ENCODE results near the gene UST. TPM values are rescaled to one million over a fixed set of nuclear protein-coding genes. Genes with fewer than 3 reads are reported as not detected.

UST gene
- total RNA-seq, 2 experiments from 2014 or later: 1.9 to 3.7 TPM

- H3K9me3 ChIP-seq (ENCODE audit: control insufficient read depth in 1 of 2, insufficient read depth in 1 of 2, low read length in 2 of 2): no peaks in the 10 kb centered on the region
- H3K4me3 ChIP-seq (ENCODE audit: low read length): no peak overlapping the region
- no peak for ATAC-seq (ENCODE audit: poor library complexity)
- TF ChIP-seq, protein P1, sequence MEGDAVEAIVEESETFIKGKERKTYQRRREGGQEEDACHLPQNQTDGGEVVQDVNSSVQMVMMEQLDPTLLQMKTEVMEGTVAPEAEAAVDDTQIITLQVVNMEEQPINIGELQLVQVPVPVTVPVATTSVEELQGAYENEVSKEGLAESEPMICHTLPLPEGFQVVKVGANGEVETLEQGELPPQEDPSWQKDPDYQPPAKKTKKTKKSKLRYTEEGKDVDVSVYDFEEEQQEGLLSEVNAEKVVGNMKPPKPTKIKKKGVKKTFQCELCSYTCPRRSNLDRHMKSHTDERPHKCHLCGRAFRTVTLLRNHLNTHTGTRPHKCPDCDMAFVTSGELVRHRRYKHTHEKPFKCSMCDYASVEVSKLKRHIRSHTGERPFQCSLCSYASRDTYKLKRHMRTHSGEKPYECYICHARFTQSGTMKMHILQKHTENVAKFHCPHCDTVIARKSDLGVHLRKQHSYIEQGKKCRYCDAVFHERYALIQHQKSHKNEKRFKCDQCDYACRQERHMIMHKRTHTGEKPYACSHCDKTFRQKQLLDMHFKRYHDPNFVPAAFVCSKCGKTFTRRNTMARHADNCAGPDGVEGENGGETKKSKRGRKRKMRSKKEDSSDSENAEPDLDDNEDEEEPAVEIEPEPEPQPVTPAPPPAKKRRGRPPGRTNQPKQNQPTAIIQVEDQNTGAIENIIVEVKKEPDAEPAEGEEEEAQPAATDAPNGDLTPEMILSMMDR (IDR thresholded peaks at IDR 0.05): no peak
- no peak for DNase-seq
- intact Hi-C loops (cut with DNase I, micrococcal nuclease): no loop called here
- H3K4me3 Mint-ChIP-seq: no peak overlapping the region
- no peaks in the 10 kb centered on the region for H3K36me3 ChIP-seq (ENCODE audit: insufficient read depth, low read length)
- no peaks in the 10 kb centered on the region for H3K4me1 ChIP-seq (ENCODE audit: insufficient read depth, low read length)
- no peak overlapping the region for H3K27ac ChIP-seq (ENCODE audit: low read depth in 1 of 2, low read length in 2 of 2)
- POLR2A ChIA-PET: no interaction called here
- no peaks in the 10 kb centered on the region for H3K36me3 Mint-ChIP-seq (ENCODE audit: low read depth)
- no peaks in the 10 kb centered on the region for H3K27me3 Mint-ChIP-seq
- H3K4me1 Mint-ChIP-seq (ENCODE audit: low read depth): peaks cover 4% of the 10 kb centered on the region
- no peaks in the 10 kb centered on the region for H3K9me3 Mint-ChIP-seq
- CTCF ChIA-PET: no interaction called here
- H3K27ac Mint-ChIP-seq: no peak overlapping the region
- no peaks in the 10 kb centered on the region for H3K27me3 ChIP-seq (ENCODE audit: control insufficient read depth in 1 of 2, insufficient read depth in 2 of 2, low read length in 2 of 2)
Measured at GRCh38 chr6:148737806-148738205, 9.0 kb upstream of the UST start.

- no peaks in the 10 kb centered on the region for H3K36me3 Mint-ChIP-seq (ENCODE audit: low read depth)
- no peak overlapping the region for H3K27ac Mint-ChIP-seq
- no peak overlapping the region for H3K4me3 Mint-ChIP-seq
- TF ChIP-seq, protein P1 (IDR thresholded peaks at IDR 0.05): no peak
- Histone ChIP-seq H3K27ac (ENCODE audit: low read depth in 1 of 2, low read length in 2 of 2) (no peak overlapping the region), H3K4me3 (ENCODE audit: low read length) (no peak overlapping the region), H3K4me1 (ENCODE audit: insufficient read depth, low read length) (no peaks in the 10 kb centered on the region), H3K27me3 (ENCODE audit: control insufficient read depth in 1 of 2, insufficient read depth in 2 of 2, low read length in 2 of 2) (no peaks in the 10 kb centered on the region), H3K9me3 (ENCODE audit: control insufficient read depth in 1 of 2, insufficient read depth in 1 of 2, low read length in 2 of 2) (no peaks in the 10 kb centered on the region), H3K36me3 (ENCODE audit: insufficient read depth, low read length) (no peaks in the 10 kb centered on the region)
- intact Hi-C loops (cut with DNase I, micrococcal nuclease): no loop called here
- DNase-seq (no peak), ATAC-seq (ENCODE audit: poor library complexity) (no peak)
- H3K9me3 Mint-ChIP-seq: no peaks in the 10 kb centered on the region
- H3K27me3 Mint-ChIP-seq: peaks cover 3% of the 10 kb centered on the region
- ChIA-PET CTCF (no interaction called here), POLR2A (interaction anchor here (1.0 to 1.3 kb wide), 2 partner anchors 9 to 22 kb away, joined by 3 to 4 read pairs; no protein-coding TSS in a partner anchor)
- H3K4me1 Mint-ChIP-seq (ENCODE audit: low read depth): peaks cover 4% of the 10 kb centered on the region
Measured at GRCh38 chr6:148738946-148739821, 7.6 kb upstream of the UST start.

- Histone ChIP-seq H3K36me3 (ENCODE audit: insufficient read depth, low read length) (no peaks in the 10 kb centered on the region), H3K4me3 (ENCODE audit: low read length) (no peak overlapping the region), H3K27me3 (ENCODE audit: control insufficient read depth in 1 of 2, insufficient read depth in 2 of 2, low read length in 2 of 2) (peaks cover 0 to 2% of the 10 kb centered on the region in 2 experiments), H3K4me1 (ENCODE audit: insufficient read depth, low read length) (no peaks in the 10 kb centered on the region), H3K9me3 (ENCODE audit: control insufficient read depth in 1 of 2, insufficient read depth in 1 of 2, low read length in 2 of 2) (no peaks in the 10 kb centered on the region), H3K27ac (ENCODE audit: low read depth in 1 of 2, low read length in 2 of 2) (no peak overlapping the region)
- ATAC-seq (ENCODE audit: poor library complexity): no peak
- Mint-ChIP-seq H3K27me3 (peaks cover 4% of the 10 kb centered on the region), H3K4me3 (no peak overlapping the region), H3K27ac (no peak overlapping the region), H3K36me3 (ENCODE audit: low read depth) (no peaks in the 10 kb centered on the region), H3K4me1 (ENCODE audit: low read depth) (peaks cover 4% of the 10 kb centered on the region), H3K9me3 (no peaks in the 10 kb centered on the region)
- CTCF ChIA-PET: no interaction called here
- POLR2A ChIA-PET: interaction anchor here (0.7 to 1.3 kb wide), 4 partner anchors 8 to 709 kb away, joined by 3 to 4 read pairs (median 4); no protein-coding TSS in a partner anchor
- DNase-seq: no peak
- TF ChIP-seq, protein P1 (IDR thresholded peaks at IDR 0.05): no peak
- intact Hi-C loops (cut with DNase I, micrococcal nuclease): no loop called here
Measured at GRCh38 chr6:148739822-148740128, 7.1 kb upstream of the UST start.

Data from CD4-positive, alpha-beta T cell (primary cell).